Measurements from ENCODE around the gene ODAD4.

The ODAD4 gene

GRCh38 chr17:41930009-41930832 lies at the start of gene ODAD4:
TSS of gene ODAD4 (plus strand) at chr17:41930617. CDS start at chr17:41930724, 107 bp downstream.
- peak; percentile 95 for DNase-seq

- DNase-seq, result no peak
Observed at GRCh38 chr17:41882756-41883155, 47.7 kb upstream of the ODAD4 start.

GRCh38 chr17:41885733-41886132 lies 44.7 kb upstream of the ODAD4 start:
- no peak for DNase-seq

- no peak for DNase-seq
Observed at GRCh38 chr17:41888332-41888965, 42.0 kb upstream of the ODAD4 start.

- no peak for DNase-seq
Observed at GRCh38 chr17:41891135-41892020, 39.0 kb upstream of the ODAD4 start.

GRCh38 chr17:41892021-41892376 lies 38.4 kb upstream of the ODAD4 start:
- DNase-seq, result no peak

- no peak for DNase-seq
Observed at GRCh38 chr17:41893384-41893783, 37.0 kb upstream of the ODAD4 start.

GRCh38 chr17:41894791-41895331 lies 35.6 kb upstream of the ODAD4 start:
- DNase-seq, result peak; percentile 45

GRCh38 chr17:41895617-41896016 lies 34.8 kb upstream of the ODAD4 start:
- DNase-seq, result no peak

GRCh38 chr17:41896726-41897125 lies 33.7 kb upstream of the ODAD4 start:
- DNase-seq, result no peak

GRCh38 chr17:41901646-41902045 lies 28.8 kb upstream of the ODAD4 start:
- no peak for DNase-seq

GRCh38 chr17:41904242-41904841 lies 26.1 kb upstream of the ODAD4 start:
- DNase-seq, result no peak

- DNase-seq, result no peak
Observed at GRCh38 chr17:41905172-41905571, 25.2 kb upstream of the ODAD4 start.

GRCh38 chr17:41906465-41907184 lies 23.8 kb upstream of the ODAD4 start:
- no peak for DNase-seq

GRCh38 chr17:41907185-41907556 lies 23.2 kb upstream of the ODAD4 start:
- peak; percentile 97 for DNase-seq

GRCh38 chr17:41907633-41908539 lies 22.5 kb upstream of the ODAD4 start:
- DNase-seq, result no peak

- no peak for DNase-seq
Observed at GRCh38 chr17:41909088-41909487, 21.3 kb upstream of the ODAD4 start.

- no peak for DNase-seq
Observed at GRCh38 chr17:41910701-41911391, 19.6 kb upstream of the ODAD4 start.

- DNase-seq, result no peak
Observed at GRCh38 chr17:41912925-41913324, 17.5 kb upstream of the ODAD4 start.

GRCh38 chr17:41913798-41914197 lies 16.6 kb upstream of the ODAD4 start:
- no peak for DNase-seq
